LNCAP (cell line): ENCODE data around the gene SIGLEC14.
A peak's percentile ranks its signal among the peaks of the same experiment; 100 is the strongest.

Experiments used
- TF ChIP-seq, protein P1 (sequence below): fragments of 450-650 bp; IDR thresholded peaks from 2 replicates; pipeline ENCODE4 v1.5.1; 2017; ENCODE audit warnings: mild to moderate bottlenecking

Gene SIGLEC14

DNA sequence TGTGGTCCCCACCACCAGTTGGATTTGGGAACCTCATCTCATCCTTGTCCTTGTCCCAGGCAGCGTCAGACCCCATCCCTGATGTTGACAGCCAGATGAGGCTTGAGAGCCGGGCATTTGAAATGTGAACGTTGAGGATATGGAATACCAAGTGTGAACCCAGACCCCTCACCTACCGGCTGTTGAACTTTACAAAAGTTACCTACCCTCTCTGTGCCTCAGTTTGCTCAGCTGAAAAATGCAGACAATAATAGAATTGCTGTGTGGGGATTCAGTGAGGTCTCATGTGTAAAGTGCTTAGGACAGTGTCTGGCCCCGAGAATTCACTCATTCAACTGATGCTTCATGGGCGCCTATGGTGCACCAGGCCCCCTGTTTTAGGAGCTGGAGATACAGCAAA is 693 bp upstream of the SIGLEC14 start:
- TF ChIP-seq, protein P1, sequence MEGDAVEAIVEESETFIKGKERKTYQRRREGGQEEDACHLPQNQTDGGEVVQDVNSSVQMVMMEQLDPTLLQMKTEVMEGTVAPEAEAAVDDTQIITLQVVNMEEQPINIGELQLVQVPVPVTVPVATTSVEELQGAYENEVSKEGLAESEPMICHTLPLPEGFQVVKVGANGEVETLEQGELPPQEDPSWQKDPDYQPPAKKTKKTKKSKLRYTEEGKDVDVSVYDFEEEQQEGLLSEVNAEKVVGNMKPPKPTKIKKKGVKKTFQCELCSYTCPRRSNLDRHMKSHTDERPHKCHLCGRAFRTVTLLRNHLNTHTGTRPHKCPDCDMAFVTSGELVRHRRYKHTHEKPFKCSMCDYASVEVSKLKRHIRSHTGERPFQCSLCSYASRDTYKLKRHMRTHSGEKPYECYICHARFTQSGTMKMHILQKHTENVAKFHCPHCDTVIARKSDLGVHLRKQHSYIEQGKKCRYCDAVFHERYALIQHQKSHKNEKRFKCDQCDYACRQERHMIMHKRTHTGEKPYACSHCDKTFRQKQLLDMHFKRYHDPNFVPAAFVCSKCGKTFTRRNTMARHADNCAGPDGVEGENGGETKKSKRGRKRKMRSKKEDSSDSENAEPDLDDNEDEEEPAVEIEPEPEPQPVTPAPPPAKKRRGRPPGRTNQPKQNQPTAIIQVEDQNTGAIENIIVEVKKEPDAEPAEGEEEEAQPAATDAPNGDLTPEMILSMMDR = no peak

GRCh38 chr19:51644636-51645271 is 1.9 kb downstream of the SIGLEC14 start:
- TF ChIP-seq, protein P1 = no peak

GRCh38 chr19:51641648-51642047 is 5.0 kb downstream of the SIGLEC14 start:
- TF ChIP-seq, protein P1 = no peak

DNA sequence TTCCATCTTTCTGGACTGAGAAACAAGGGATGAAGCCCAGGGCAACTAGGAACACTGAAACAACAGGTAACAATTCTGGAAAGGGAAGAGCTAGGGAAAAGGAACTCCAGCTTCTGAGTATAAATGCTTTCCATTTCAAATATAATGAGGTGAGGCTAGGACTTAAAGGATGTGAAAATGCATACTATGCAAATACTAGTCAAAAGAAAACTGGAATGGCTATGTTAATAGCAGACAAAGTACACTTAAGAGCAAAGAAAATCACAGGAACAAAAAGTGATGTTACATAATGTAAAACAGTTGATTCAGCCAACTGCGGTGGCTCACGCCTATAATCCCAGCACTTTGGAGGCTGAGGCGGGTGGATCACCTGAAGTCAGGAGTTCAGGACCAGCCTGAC is 6.2 kb downstream of the SIGLEC14 start:
- TF ChIP-seq, protein P1 = no peak

- TF ChIP-seq, protein P1 = no peak
Observed at GRCh38 chr19:51639916-51640315, 6.7 kb downstream of the SIGLEC14 start.

GRCh38 chr19:51637362-51637978 is 9.2 kb downstream of the SIGLEC14 start:
- TF ChIP-seq, protein P1 = peak; percentile 53

GRCh38 chr19:51632126-51632525 is 14.5 kb downstream of the SIGLEC14 start:
- TF ChIP-seq, protein P1 = no peak
